Fibroblast of skin of scalp (primary cell): ENCODE data around the gene PLB1.

Experiments used
- DNase-seq: peaks from one replicate; pipeline ENCODE4 v3.0.0-alpha.2; 2013

Gene PLB1

GRCh38 chr2:28593160-28593755 lies 97.4 kb downstream of the PLB1 start:
- no peak for DNase-seq

DNA sequence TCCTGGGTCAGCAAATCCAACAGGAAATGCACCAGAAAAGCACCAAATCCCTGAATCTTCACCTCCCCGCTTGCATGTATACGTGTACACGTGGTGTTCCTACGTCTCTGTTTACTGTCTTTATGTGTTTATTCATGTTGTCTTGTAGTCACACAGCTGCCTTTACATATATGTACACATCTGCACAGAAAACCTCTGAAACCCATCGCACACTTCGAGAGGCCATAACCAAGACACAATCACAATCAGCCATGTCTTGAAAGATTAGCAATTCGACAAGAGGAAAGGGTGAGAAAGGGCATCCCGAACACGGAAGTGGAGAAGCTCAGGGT lies 98.1 kb downstream of the PLB1 start:
- no peak for DNase-seq

DNA sequence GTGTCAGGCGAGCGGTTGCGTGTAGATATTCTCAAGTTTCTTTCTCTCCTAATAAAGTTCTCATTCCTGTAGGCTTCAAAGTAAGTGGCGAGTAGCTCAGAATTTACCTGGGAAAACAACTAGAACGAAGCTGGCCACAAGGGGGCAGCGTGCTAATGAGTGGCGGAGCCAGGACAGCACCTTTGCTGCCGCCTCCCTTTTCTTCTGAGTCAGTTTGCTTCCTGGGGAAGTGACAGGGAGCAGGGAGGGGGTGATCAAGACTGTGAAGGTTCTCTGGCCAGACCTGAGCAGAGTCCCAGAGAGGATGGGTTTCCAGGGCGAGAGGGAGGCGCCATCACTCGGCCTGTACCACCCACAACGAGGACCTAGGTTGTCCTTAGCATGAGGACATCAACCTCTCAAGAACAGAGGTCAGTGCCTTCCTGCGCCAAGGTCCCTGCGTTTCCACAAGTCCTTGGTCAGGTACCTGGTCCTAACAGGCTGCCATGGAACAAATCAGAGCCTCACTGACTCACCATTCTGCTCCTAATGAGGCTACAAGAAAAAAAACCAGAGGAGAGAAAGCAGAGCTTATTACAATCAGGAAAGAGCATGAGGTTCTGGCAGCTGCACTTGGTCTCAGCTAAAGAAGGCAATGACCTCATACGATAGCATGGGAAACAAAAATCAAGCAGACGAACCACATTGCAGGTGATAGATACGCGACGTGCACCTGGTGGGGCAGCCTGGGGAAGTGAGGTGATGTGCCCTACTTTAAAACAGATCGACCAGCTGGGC lies 98.7 kb downstream of the PLB1 start:
- DNase-seq = peak; percentile 71

GRCh38 chr2:28595323-28595722 lies 99.5 kb downstream of the PLB1 start:
- no peak for DNase-seq

- no peak for DNase-seq
Observed at GRCh38 chr2:28598484-28598883, 102.6 kb downstream of the PLB1 start.

- no peak for DNase-seq
Observed at GRCh38 chr2:28600181-28600580, 104.3 kb downstream of the PLB1 start.

GRCh38 chr2:28601616-28602015 lies 105.8 kb downstream of the PLB1 start:
- no peak for DNase-seq

DNA sequence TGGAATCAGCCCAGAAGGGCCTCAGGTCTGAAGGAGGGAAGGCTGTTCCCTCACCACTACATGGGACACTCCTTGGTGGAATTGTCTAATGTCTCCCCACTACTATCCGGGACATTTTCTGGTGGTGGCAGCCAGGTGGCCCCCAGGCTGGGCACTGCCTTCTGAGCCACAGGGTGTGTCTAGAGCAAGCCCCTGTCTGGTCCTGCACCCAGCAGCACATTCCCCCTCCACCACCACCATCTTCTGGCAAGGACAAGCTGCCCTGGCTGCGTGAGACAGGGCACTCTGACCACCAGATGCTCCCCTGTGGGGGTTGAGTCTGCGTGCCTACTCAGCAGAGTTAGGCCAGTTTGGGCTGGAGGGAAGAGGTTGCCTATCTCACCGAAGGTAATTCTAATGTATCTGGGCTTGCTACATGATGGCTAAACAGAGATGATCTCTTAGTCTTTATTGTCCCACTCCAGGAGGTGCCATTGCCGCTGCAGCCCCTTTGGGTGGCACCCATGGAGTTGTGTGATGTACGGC lies 106.3 kb downstream of the PLB1 start:
- DNase-seq = no peak

DNA sequence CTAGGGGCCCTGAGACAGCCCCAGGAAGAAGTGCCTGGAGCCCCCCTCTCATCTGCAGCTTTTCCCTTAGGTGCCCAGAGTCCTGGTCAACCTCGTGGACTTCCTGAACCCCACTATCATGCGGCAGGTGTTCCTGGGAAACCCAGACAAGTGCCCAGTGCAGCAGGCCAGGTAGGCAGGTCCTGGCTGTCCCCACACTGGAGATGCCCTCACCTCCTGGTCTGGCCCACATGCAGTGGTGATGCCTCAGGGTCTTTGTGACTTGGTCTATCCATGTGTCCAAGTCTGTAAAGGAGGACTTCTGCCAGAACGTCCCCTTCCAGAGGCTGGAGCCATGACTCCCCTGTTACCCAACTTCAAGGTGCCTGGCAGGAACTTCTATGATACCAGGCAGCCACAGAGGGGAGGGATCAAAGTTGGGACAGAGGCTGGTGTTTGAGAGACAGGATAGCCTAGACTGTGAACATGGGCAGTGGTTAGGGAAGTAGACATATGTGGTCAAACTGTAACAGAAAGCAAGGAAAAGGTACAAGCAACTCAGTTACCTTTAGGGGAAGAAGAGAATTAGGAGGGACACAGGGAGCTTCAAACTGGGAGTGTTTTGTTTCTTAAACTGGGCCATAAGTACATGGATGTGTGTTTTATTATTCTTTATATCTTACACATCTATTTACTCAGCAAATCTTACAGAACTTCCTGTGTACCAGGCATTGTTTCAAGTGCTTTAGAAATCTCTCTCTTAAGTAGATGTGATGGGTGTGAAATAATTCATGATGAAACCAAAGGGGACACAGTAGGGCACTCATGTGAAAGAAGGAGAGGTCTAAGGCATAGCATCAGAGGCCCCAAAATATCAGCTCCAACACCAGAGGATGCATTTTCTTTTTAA lies 107.1 kb downstream of the PLB1 start:
- no peak for DNase-seq

- DNase-seq = no peak
Observed at GRCh38 chr2:28603821-28604220, 108.0 kb downstream of the PLB1 start.

DNA sequence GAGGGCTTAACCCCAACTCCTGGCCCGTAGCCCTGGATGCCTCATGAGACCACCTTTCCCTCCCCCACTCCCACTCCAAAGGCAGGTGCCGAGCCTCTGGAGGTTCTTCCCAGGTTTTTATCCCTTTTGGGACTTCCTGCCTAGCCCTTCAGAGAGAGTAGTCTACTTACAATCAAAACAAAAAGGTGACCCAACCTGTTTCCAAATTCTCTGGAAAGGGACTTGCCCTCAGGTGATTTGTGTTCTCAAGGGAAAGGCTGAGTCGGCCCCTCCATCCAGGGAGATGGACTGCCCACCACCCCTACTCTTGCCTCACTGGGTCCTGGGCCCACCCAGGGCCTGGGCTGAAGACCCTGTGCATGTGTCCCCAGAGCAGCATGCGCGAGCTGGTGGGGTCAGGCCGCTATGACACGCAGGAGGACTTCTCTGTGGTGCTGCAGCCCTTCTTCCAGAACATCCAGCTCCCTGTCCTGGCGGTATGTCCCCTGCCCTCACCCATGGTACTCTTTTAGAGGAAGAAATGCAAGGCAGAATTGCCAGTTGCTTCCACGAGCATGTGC lies 108.5 kb downstream of the PLB1 start:
- DNase-seq = no peak

DNA sequence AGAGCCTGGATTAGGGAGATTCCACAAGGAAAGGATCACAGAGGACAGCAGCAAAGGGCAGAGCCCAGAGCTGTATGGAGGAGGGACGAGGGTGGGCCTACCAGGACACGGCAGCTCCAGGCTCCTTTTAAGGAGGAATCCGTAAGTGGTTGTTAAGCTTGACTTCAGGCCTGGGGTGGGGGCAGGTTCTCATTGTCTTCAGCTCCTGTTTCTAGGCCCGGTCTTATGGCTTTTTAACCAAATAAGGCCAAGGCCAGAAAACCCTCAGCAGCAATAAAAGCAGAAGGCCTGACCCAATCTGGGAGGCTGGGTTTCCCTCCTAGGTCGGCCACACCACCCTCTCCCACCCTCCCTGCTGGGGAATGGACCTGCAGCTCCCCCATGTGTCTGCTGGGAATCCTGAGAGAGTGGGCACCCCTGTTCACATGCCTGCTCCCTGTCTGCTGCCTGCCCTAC lies 111.2 kb downstream of the PLB1 start:
- peak; percentile 88 for DNase-seq

GRCh38 chr2:28607730-28608499 lies 112.1 kb downstream of the PLB1 start:
- no peak for DNase-seq

GRCh38 chr2:28608500-28609424 lies 112.9 kb downstream of the PLB1 start:
- no peak for DNase-seq

DNA sequence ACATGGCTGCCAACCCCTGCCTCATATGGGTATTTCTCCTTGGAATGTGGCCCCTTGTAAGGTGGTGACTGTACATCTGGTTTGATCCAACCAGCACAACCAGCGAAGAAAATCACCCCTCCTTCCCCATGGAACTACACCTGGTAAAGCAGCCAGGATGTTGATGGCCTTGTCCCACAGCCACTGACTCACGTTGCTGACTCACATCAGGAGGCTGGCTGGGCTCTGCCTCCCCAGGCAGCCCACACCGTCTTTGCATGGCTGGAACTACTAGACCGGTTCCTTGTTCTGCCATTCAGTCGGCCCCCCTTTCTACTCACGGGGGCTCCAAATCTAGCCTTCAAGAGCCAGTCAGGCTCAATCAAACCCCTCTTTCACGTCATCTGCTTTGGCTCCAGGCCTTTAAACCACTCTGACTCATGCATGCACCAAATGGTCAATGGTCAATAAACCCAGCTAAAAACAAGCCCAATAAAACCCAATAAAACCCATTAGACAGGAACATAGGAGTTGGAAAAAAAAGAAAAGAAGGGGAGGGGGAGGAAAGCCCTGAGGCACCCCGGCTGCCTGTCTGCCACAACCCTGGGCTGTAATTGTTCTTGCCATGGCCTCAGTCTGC lies 114.8 kb downstream of the PLB1 start:
- DNase-seq = peak; percentile 65

DNA sequence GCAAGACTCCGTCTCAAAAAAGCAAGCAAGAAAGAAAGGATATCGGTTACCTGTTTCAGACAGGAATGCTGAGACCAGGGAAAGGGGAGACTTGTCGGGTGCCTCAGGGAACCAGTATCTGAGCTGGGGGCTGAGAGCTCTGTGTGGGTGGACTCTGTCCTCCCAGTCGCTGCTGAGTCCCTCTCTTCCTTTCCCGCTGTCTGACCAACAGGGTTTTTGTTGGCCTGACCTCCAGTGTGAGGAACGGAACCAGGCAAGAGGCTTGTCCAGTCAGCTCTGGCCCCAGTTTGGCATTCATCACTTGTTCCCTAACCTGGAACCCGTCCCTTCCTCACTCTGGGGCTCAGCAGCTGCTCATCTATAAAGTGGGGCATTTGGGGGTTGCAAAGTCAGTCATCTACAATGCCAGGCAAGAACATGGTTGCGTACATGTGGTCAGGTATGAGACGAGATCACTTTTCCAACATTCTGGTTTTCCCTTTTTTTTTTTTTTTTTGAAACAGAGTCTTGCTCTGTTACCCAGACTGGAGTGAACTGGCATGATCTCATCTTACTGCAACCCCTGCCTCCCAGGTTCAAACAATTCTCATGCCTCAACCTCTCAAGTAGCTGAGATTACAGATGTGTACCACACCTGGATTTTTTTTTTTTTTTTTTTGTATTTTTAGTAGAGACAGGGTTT lies 116.4 kb downstream of the PLB1 start:
- no peak for DNase-seq

DNA sequence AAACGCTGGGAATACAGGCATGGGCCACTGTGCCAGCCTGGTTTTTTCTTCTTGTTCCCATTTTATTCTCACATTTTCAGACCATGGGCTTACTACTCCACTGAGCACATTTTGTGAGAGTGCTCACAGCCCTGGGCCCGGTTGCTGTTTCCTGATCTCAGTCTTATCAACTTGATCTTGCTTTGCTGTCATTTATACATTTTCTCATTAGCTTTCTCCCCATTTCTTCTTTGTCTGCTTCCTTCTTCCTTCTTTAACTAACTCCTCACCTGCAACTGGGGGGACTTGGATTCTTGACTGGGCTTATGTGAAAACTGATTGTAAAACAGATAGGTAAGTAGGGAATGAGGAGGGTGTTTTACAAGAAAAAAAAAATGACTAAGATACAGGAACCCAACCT lies 117.3 kb downstream of the PLB1 start:
- DNase-seq = no peak

GRCh38 chr2:28613633-28614501 lies 118.0 kb downstream of the PLB1 start:
- DNase-seq = no peak

DNA sequence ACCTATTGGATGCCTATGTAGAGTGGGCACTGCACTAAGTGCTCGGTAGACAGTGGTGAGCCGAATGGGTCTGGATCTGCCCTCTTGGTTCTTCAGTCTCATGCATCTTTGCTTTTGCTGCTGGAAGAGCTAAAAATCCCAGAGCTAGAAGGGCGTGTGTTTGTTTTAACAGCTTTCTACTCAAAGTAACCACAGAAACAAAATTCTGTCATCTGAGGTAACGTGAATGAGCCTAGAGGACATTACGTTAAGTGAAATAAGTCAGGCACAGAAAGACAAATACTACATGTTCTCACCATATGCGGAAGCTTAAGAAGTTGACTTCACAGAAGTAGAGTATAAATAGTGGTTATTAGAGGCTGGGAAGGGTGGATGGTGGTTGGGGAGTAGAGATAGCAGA lies 119.8 kb downstream of the PLB1 start:
- no peak for DNase-seq
